HG02840 (cell line): Measurements from ENCODE around the gene USP5.

ENCODE experiments used
- ATAC-seq: cut with Tn5 transposase; IDR thresholded peaks from one replicate; pipeline ENCODE4 v1.9.1; 2021; ENCODE audit warnings: mild to moderate bottlenecking, moderate library complexity, moderate number of reproducible peaks; ENCODE audit not compliant: unreplicated experiment, low FRiP score

The USP5 gene, protein sequence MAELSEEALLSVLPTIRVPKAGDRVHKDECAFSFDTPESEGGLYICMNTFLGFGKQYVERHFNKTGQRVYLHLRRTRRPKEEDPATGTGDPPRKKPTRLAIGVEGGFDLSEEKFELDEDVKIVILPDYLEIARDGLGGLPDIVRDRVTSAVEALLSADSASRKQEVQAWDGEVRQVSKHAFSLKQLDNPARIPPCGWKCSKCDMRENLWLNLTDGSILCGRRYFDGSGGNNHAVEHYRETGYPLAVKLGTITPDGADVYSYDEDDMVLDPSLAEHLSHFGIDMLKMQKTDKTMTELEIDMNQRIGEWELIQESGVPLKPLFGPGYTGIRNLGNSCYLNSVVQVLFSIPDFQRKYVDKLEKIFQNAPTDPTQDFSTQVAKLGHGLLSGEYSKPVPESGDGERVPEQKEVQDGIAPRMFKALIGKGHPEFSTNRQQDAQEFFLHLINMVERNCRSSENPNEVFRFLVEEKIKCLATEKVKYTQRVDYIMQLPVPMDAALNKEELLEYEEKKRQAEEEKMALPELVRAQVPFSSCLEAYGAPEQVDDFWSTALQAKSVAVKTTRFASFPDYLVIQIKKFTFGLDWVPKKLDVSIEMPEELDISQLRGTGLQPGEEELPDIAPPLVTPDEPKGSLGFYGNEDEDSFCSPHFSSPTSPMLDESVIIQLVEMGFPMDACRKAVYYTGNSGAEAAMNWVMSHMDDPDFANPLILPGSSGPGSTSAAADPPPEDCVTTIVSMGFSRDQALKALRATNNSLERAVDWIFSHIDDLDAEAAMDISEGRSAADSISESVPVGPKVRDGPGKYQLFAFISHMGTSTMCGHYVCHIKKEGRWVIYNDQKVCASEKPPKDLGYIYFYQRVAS

GRCh38 chr12:6851921-6852650, at the start of gene USP5:
TSS of gene USP5 (plus strand) at chr12:6852150. CDS start at chr12:6852180, 30 bp downstream.
- peak; percentile 77 for ATAC-seq

- ATAC-seq = no peak
Observed at GRCh38 chr12:6807170-6807569, 44.8 kb upstream of the USP5 start.

- ATAC-seq = no peak
Observed at GRCh38 chr12:6809056-6809455, 42.9 kb upstream of the USP5 start.

GRCh38 chr12:6810758-6811157, 41.2 kb upstream of the USP5 start:
- no peak for ATAC-seq

- no peak for ATAC-seq
Observed at GRCh38 chr12:6813363-6813762, 38.6 kb upstream of the USP5 start.

GRCh38 chr12:6816598-6816997, 35.4 kb upstream of the USP5 start:
- no peak for ATAC-seq

DNA sequence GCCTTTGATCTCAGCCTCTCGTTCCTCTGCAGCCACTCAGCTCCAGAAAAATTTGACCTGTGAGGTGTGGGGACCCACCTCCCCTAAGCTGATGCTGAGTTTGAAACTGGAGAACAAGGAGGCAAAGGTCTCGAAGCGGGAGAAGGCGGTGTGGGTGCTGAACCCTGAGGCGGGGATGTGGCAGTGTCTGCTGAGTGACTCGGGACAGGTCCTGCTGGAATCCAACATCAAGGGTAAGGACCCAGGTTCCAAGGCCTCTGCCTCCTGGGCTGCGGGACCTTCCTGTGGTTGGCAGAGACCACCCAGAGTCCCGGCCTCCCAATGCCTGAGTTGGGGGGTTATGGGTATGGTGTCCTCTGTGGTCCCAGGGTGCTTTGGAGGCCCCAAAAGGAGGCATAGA, 34.9 kb upstream of the USP5 start:
- ATAC-seq = no peak

- no peak for ATAC-seq
Observed at GRCh38 chr12:6817662-6818157, 34.2 kb upstream of the USP5 start.

DNA sequence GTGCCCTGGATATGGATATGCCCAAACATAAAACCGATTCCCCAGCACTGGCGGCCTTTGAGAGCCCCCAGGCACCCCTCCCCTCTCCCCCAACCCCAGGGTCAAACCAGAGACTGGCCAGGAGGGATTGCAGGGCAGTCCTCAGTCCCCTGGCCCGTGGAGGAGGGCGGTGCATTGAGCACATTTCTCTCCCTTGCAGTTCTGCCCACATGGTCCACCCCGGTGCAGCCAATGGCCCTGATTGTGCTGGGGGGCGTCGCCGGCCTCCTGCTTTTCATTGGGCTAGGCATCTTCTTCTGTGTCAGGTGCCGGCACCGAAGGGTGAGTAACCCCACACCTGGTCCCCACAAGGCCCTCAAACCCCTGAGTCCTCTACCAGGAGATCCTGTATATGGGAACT, 33.7 kb upstream of the USP5 start:
- no peak for ATAC-seq

DNA sequence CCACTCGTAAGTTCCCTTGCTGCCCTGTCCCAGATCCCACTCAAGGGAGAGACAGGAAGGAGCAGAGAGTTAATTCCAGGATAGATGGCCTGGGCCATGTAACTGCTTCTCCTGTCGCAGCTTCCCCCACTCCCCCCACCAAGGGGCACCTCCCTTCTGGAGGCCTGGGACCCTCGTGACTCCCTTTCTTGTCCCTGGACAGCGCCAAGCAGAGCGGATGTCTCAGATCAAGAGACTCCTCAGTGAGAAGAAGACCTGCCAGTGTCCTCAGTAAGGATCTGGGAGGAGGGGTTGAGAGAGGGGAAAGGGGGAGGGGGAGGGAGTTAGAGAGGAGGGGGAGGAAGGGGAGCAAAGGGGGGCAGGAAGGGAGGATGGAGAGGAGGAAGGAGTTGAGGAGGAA, 33.3 kb upstream of the USP5 start:
- no peak for ATAC-seq

GRCh38 chr12:6819106-6820030, 32.6 kb upstream of the USP5 start:
- ATAC-seq = no peak

GRCh38 chr12:6820166-6820565, 31.8 kb upstream of the USP5 start:
- no peak for ATAC-seq

DNA sequence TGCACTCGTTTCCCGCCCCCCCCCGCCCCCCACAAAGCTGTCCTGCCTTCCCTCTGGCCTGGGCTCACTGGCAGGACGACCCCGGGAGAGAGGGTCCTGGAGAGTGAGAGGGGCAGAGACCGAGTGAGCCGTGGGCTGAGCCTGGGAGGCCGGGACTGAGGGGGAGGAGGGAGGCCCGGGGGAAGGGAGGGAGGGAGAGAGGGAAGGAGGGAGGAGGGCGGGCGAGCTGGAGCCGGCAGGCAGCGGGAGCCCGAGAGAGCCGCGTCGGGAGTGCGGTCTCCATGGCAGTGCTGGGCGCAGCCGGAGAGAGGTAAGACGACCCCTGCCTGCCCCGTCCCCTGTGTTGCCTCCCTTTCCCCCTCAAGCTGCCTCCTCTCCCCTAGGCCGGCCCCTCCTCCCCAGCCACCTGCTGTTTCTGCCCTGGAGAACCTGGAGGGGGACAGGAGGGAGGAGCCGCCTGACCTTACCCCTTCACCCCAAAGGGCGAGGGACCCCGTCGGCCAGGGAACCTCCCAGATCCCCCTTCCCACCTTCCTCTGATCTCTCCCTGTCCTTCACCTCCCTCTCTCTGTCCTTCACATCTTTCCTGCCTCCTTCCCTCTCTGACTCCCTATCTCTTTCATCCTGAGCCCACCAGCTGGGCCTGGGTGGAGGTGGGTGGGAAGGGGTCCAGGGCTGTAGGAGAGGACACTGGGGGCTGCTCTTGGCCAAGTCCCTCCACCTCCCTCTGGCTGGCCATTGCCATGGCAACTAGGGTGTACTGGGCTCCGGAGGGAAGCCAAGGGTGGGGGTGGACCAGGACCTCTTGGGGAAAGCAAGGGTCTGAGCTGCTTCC, 30.1 kb upstream of the USP5 start, which contains the start of gene GPR162:
TSS of gene GPR162 (plus strand) at position 231 of the 835 bp plus-strand sequence. CDS start 2,078 bp downstream, outside the sequence.
- no peak for ATAC-seq

- ATAC-seq = no peak
Observed at GRCh38 chr12:6822426-6823135, 29.4 kb upstream of the USP5 start.

DNA sequence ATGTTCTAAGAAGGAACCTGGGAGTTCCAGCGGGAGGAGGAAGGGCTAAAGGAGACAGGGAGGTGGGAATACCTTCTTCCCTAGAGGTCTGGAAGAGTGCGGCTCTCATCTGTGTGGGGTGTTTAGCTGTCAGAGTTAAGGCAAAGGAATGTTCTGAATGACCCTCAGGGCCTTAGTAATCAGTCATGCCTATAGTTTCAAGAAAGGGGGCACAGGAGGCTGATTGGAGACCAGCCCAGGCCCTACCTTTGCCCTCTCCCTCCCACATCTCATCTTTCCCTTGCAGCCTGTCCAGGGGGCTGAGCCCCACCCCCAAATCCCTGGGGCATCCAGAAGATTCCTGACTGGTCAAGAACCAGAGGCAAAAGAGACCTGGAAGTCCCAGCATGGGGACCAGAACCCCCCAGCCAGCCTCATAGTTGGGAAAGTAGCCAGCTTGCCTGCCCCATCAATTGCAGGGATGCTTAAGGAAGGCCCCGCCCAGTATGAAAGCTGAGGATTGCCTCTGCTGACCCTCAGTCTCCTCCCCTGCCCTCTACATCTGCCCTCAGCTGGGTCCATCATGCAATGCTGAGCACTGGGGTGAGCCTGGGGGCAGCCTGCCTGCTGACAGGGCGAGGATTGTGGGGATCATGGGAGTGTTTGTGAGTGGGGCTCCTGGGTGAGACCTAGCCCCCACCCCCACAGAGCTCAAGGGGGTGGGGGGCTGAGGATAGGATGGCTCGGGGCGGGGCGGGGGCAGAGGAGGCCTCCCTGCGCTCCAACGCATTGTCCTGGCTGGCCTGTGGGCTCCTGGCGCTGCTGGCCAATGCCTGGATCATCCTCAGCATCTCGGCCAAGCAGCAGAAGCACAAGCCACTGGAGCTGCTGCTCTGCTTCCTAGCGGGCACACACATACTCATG, 28.5 kb upstream of the USP5 start:
- no peak for ATAC-seq

GRCh38 chr12:6824085-6824775, 27.7 kb upstream of the USP5 start:
- ATAC-seq = no peak
